Smooth muscle cell (in vitro differentiated cells): ENCODE data around the gene RFLNA. TPM values are rescaled to one million over a fixed set of nuclear protein-coding genes. Genes with fewer than 3 reads are reported as not detected.

Source experiments
- DNase-seq: peaks from one replicate; lab custom pipeline; 2025; ENCODE audit not compliant: unreplicated experiment; lab: John Stamatoyannopoulos, UW
- H2AFZ ChIP-seq: fragments of 200-600 bp; sonication (generic); 2 replicates; pipeline ENCODE4 v1.6.0; 2016; ENCODE audit warnings: antibody characterized with exemption, low read depth, mild to moderate bottlenecking
- H3F3A ChIP-seq: fragments of 200-600 bp; sonication (generic); 2 replicates; pipeline ENCODE4 v1.6.0; 2017; ENCODE audit warnings: antibody characterized with exemption, low read depth
- H3K27ac ChIP-seq: fragments of 200-600 bp; sonication (generic); 2 replicates; pipeline ENCODE4 v1.5.1; 2016; ENCODE audit warnings: low read depth, mild to moderate bottlenecking
- H3K27me3 ChIP-seq: fragments of 200-600 bp; sonication (generic); 2 replicates; pipeline ENCODE4 v1.6.1; 2016; ENCODE audit warnings: low read depth, mild to moderate bottlenecking
- H3K36me3 ChIP-seq: fragments of 200-600 bp; sonication (generic); 2 replicates; pipeline ENCODE4 v1.5.1; 2016; ENCODE audit warnings: low read depth
- H3K4me1 ChIP-seq: fragments of 200-600 bp; sonication (generic); 2 replicates; pipeline ENCODE4 v1.5.1; 2016; ENCODE audit warnings: low read depth
- H3K4me2 ChIP-seq: fragments of 200-600 bp; sonication (generic); 2 replicates; pipeline ENCODE4 v1.6.0; 2016; ENCODE audit warnings: mild to moderate bottlenecking
- H3K4me3 ChIP-seq: fragments of 200-600 bp; sonication (generic); 2 replicates; pipeline ENCODE4 v1.5.1; 2016; ENCODE audit warnings: mild to moderate bottlenecking
- H3K79me2 ChIP-seq: fragments of 200-600 bp; sonication (generic); 2 replicates; pipeline ENCODE4 v1.6.0; 2016; ENCODE audit warnings: low read depth, mild to moderate bottlenecking
- H3K9ac ChIP-seq: fragments of 200-600 bp; sonication (generic); 2 replicates; pipeline ENCODE4 v1.6.0; 2016; ENCODE audit warnings: low read depth
- H3K9me3 ChIP-seq: fragments of 200-600 bp; sonication (generic); replicated peaks from 2 replicates; pipeline ENCODE4 v1.5.1; 2016; ENCODE audit warnings: low read depth
- H4K20me1 ChIP-seq: fragments of 200-600 bp; sonication (generic); 2 replicates; pipeline ENCODE4 v1.6.0; 2016; ENCODE audit warnings: low read depth
- WGBS: methylation state at CpG from one replicate; pipeline ENCODE4 v1.1.7; 2016; ENCODE audit warnings: low lambda C conversion rate; 5-methylcytosine and 5-hydroxymethylcytosine counted together
- polyA plus RNA-seq: library from polyadenylated mRNA; unstranded; fragments of >200 nt; fragmentation: Nextera tagmentation; extraction: Ambion mirVana; gene quantifications from 2 replicates; pipeline ENCODE4 v1.2.1, GENCODE V29; 2016
- total RNA-seq: library from RNA; depleted of rRNA; stranded (reverse); fragments of >200 nt; gene quantifications from 2 replicates; pipeline ENCODE4 v1.2.3, GENCODE V29; 2014
- TF ChIP-seq, protein P1 (sequence below): fragments of 200-600 bp; sonication (generic); IDR thresholded peaks from 2 replicates; pipeline ENCODE4 v1.5.1; 2017; ENCODE audit warnings: borderline replicate concordance, mild to moderate bottlenecking, antibody characterized with exemption; ENCODE audit not compliant: insufficient read depth, poor library complexity, severe bottlenecking

The RFLNA gene
- total and polyA plus RNA-seq, 2 experiments from 2014 or later, result 30.2 to 51.5 TPM

DNA sequence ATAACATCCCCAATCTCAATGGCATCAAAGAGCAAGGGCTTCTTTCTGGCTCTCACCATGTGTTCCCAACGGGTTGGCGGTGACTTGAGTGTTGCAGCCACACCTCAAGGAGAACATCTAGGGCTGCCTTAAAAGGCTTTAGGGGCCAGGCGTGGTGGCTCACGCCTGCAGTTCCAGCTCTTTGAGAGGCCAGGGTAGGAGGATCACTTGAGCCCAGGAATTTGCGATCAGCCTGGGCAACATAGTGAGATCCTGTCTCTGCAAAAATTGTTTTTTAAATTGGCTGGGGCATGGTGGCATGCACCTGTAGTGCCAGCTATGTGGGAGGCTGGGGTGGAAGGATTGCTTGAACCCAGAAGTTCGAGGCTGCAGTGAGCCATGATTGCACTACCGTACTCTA, 14.9 kb downstream of the RFLNA start:
- Histone ChIP-seq H3K9ac (no peak overlapping the region), H4K20me1 (peaks cover 49% of the 10 kb centered on the region), H3K27ac (no peak overlapping the region), H3K9me3 (no peaks in the 10 kb centered on the region), H3F3A (no peaks in the 10 kb centered on the region), H3K4me2 (no peak overlapping the region), H2AFZ (no peak overlapping the region), H3K4me3 (no peak overlapping the region), H3K27me3 (no peaks in the 10 kb centered on the region), H3K79me2 (no peaks in the 10 kb centered on the region), H3K4me1 (no peaks in the 10 kb centered on the region), H3K36me3 (no peaks in the 10 kb centered on the region)
- no peak for DNase-seq
- 87% methylated on average over 7 of the region's 7 CpGs for WGBS
- TF ChIP-seq, protein P1, sequence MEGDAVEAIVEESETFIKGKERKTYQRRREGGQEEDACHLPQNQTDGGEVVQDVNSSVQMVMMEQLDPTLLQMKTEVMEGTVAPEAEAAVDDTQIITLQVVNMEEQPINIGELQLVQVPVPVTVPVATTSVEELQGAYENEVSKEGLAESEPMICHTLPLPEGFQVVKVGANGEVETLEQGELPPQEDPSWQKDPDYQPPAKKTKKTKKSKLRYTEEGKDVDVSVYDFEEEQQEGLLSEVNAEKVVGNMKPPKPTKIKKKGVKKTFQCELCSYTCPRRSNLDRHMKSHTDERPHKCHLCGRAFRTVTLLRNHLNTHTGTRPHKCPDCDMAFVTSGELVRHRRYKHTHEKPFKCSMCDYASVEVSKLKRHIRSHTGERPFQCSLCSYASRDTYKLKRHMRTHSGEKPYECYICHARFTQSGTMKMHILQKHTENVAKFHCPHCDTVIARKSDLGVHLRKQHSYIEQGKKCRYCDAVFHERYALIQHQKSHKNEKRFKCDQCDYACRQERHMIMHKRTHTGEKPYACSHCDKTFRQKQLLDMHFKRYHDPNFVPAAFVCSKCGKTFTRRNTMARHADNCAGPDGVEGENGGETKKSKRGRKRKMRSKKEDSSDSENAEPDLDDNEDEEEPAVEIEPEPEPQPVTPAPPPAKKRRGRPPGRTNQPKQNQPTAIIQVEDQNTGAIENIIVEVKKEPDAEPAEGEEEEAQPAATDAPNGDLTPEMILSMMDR, result no peak

DNA sequence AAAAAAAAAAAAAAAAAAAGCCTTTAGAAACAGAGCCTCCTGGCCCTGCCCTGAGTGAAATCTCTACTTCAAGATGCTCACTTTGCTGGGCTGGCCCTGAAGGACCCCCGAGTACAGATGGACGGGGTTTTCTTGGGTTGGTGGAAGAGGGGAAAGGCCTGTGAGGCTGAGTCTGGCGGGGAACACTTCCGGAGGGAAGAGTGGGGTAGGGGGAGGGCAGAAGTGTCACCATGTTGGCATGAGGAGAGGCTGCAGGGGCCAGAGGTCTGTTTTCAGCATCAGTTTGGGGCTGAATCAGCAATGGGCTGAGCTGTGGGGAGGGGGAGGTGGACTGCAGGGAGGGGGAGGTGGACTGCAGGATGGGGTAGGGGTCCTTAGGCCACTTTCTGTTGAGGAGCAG, 15.3 kb downstream of the RFLNA start:
- peaks cover 44% of the 10 kb centered on the region for H4K20me1 ChIP-seq
- no peaks in the 10 kb centered on the region for H3K79me2 ChIP-seq
- no peaks in the 10 kb centered on the region for H3K27me3 ChIP-seq
- no peaks in the 10 kb centered on the region for H3K9me3 ChIP-seq
- H3K4me1 ChIP-seq, result no peaks in the 10 kb centered on the region
- no peak overlapping the region for H3K4me2 ChIP-seq
- no peak for DNase-seq
- H3K4me3 ChIP-seq, result no peak overlapping the region
- TF ChIP-seq, protein P1, result no peak
- no peak overlapping the region for H3K27ac ChIP-seq
- no peak overlapping the region for H2AFZ ChIP-seq
- no peak overlapping the region for H3K9ac ChIP-seq
- no peaks in the 10 kb centered on the region for H3F3A ChIP-seq
- H3K36me3 ChIP-seq, result no peaks in the 10 kb centered on the region
- WGBS, result 94% methylated on average over 4 of the region's 4 CpGs

DNA sequence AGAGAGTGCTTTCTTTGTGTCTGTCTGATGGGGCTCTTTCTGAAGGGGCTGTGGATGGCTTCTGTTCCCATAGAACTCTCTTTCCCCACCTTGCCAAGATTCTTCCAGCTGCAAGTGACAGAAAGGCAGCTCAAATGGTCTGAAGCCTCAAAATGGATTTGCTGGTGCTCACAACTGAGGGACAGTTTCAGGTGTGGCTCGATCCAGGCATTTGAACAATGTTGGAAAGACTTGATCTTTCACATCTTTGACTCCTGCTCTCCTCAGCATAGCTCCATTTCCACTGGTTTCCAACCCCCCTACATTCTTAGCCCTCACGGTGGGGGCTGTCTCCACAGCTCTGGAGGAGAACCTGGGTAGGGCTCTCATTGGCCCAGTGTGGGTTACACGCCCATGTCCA, 15.9 kb downstream of the RFLNA start:
- no peak for DNase-seq
- no peak overlapping the region for H3K4me3 ChIP-seq
- no peak overlapping the region for H3K9ac ChIP-seq
- H3F3A ChIP-seq, result no peaks in the 10 kb centered on the region
- no peak overlapping the region for H3K4me2 ChIP-seq
- H3K79me2 ChIP-seq, result no peaks in the 10 kb centered on the region
- no peaks in the 10 kb centered on the region for H3K36me3 ChIP-seq
- no peak overlapping the region for H3K27ac ChIP-seq
- 95% methylated on average over 3 of the region's 3 CpGs for WGBS
- TF ChIP-seq, protein P1, result no peak
- H2AFZ ChIP-seq, result no peak overlapping the region
- no peaks in the 10 kb centered on the region for H3K4me1 ChIP-seq
- H3K27me3 ChIP-seq, result no peaks in the 10 kb centered on the region
- no peaks in the 10 kb centered on the region for H3K9me3 ChIP-seq
- peaks cover 38% of the 10 kb centered on the region for H4K20me1 ChIP-seq

DNA sequence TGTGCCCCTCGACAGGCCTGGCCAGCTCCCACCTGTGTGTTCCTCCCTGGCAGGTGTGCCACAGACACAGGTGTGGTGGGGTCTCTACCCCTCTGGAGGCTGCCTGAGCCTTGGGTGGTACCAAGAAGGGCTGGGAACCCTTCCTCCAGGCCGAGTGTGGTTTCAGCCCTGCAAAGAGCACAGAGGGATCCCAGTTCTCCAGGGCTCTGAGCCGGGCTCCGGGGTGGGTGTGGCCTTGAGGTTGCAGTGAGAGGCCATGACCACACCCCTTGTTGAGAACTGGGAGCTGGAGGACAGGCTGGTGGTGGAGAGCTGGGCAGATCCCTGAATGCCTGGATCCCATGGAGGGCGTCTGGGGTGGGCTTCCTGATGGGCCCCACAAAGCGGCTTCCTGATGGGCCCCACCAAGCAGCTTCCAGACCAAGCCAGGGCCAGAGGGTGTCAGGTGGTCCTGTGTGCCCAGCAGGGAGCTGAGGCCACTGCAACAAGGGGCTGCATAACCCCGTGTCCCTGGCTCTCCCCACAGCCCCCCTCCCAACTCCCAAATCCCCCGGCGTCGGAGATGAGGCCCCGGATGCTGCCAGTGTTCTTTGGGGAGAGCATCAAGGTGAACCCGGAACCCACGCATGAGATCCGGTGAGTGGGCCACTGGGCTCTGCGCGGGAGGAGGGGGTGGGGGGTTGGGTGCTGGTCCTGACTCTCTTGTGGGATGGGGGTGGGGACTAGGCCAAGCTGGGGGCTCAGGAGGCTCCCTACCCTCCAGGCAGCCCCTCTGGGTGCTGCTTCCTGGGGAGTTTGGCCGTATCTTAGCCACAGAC, 16.6 kb downstream of the RFLNA start:
- no peak for DNase-seq

More for the DNA sequence above, 16.6 kb downstream of the RFLNA start:
- no peak overlapping the region for H3K4me3 ChIP-seq
- no peaks in the 10 kb centered on the region for H3K36me3 ChIP-seq
- H3F3A ChIP-seq, result no peaks in the 10 kb centered on the region
- no peaks in the 10 kb centered on the region for H3K4me1 ChIP-seq
- 91% methylated on average over 13 of the region's 17 CpGs for WGBS
- H4K20me1 ChIP-seq, result peaks cover 32% of the 10 kb centered on the region
- H3K9me3 ChIP-seq, result no peaks in the 10 kb centered on the region
- no peaks in the 10 kb centered on the region for H3K27me3 ChIP-seq
- TF ChIP-seq, protein P1, result no peak
- no peak overlapping the region for H3K27ac ChIP-seq
- no peak overlapping the region for H3K9ac ChIP-seq
- no peak overlapping the region for H2AFZ ChIP-seq
- H3K79me2 ChIP-seq, result no peaks in the 10 kb centered on the region
- H3K4me2 ChIP-seq, result no peak overlapping the region
